Erythroblast (primary cell): ENCODE measurements around the gene GNAO1.

ENCODE experiments used
- GATA1 ChIP-seq: IDR thresholded peaks from 2 replicates; pipeline ENCODE4 v1.6.1; 2011; ENCODE audit warnings: low read depth, mild to moderate bottlenecking, control low read depth, low read length, moderate library complexity
- POLR2A ChIP-seq: IDR thresholded peaks from 2 replicates; pipeline ENCODE4 v1.6.1; 2011; ENCODE audit warnings: mild to moderate bottlenecking, low read length

- TF ChIP-seq POLR2A, result no peak
- TF ChIP-seq GATA1, result no peak
Measured at GRCh38 chr16:56181401-56181800, 9.9 kb upstream of the GNAO1 start.
